Measurements from ENCODE around the gene HEXD.

The HEXD gene

DNA sequence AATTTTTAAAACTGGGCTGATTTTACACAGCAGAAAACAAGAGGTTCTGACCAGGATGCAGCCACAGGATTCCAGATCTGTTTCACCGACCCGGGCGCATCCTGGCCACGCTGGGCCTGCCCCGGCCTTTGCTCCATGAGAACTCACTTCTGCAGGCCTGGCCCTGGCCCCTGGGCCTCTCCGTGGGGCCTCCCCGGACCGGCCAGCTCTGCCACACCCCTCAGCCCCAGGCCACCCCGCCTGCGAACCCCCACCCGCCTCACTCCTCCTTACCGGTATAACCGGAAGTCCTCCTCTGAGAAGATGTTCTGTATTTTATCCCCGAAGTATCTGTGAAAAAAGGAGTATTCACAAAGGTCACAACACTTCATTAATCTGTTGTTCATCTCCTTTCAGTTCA, 13.1 kb upstream of the HEXD start:
- no peaks in the 10 kb centered on the region for H3K9me3 ChIP-seq
- H3K36me3 ChIP-seq: no peaks in the 10 kb centered on the region
- TF ChIP-seq, protein P1, sequence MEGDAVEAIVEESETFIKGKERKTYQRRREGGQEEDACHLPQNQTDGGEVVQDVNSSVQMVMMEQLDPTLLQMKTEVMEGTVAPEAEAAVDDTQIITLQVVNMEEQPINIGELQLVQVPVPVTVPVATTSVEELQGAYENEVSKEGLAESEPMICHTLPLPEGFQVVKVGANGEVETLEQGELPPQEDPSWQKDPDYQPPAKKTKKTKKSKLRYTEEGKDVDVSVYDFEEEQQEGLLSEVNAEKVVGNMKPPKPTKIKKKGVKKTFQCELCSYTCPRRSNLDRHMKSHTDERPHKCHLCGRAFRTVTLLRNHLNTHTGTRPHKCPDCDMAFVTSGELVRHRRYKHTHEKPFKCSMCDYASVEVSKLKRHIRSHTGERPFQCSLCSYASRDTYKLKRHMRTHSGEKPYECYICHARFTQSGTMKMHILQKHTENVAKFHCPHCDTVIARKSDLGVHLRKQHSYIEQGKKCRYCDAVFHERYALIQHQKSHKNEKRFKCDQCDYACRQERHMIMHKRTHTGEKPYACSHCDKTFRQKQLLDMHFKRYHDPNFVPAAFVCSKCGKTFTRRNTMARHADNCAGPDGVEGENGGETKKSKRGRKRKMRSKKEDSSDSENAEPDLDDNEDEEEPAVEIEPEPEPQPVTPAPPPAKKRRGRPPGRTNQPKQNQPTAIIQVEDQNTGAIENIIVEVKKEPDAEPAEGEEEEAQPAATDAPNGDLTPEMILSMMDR (IDR thresholded peaks at IDR 0.05): no peak
- peaks cover 34 to 47% of the 10 kb centered on the region in 2 experiments for H3K4me1 ChIP-seq (ENCODE audit: control insufficient read depth in 1 of 2, insufficient read depth in 1 of 2, low read depth in 1 of 2, low read length in 1 of 2)
- H3K4me3 ChIP-seq (ENCODE audit: low read depth in 1 of 2, low read length in 1 of 2): no peak overlapping the region
- H3K27ac ChIP-seq: peak overlapping the region; percentile 29
- H3K27me3 ChIP-seq: no peaks in the 10 kb centered on the region

DNA sequence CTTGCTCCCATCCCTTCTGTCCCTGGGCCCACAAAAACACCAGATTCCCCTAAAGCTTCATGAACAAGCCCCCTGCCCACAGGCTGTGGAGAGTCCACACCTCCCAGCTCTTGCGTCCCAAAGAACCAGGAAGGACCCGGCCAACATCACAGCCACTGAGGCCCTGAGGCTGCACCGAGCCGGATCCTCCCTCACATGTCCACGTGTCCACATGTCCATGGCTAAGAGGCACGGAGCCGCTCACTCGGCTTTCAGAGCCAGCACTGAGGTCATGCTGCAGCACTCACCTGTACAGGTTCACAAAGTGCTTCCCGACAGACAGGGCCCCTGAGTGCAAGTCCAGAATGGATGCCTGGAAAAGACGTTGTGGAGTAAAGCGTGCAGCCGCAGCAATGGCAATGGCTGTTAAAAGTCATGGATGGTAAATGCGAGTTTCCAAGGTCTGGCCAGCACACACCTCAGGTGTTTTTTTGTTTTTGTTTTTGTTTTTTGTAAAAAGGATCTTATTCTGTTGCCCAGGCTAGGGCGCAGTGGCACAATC, 11.9 kb upstream of the HEXD start:
- TF ChIP-seq, protein P1 (IDR thresholded peaks at IDR 0.05): no peak
- Histone ChIP-seq H3K27ac (no peak overlapping the region), H3K9me3 (no peaks in the 10 kb centered on the region), H3K4me1 (ENCODE audit: control insufficient read depth in 1 of 2, insufficient read depth in 1 of 2, low read depth in 1 of 2, low read length in 1 of 2) (peaks cover 23 to 36% of the 10 kb centered on the region in 2 experiments), H3K4me3 (ENCODE audit: low read depth in 1 of 2, low read length in 1 of 2) (no peak overlapping the region), H3K27me3 (no peaks in the 10 kb centered on the region), H3K36me3 (no peaks in the 10 kb centered on the region)

DNA sequence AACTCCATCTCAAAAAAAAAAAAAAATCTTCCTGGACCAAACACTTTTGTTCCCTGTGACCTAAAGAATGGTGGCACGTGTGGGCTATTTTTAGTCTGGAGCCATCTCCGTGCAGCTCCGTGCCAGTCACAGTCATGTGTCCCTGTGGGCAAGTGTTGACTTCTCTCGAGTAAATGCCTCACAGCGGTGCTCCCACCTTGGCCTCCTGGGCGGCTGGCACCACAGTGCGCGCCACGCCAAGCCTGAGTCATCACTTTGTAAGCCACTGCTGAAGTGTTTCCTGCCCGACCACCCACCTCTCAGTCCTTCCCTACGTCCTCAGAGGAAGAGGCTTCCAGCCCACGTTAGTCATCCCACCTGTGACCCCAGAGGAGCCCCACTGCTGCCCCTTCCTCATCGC, 10.9 kb upstream of the HEXD start:
- no peaks in the 10 kb centered on the region for H3K36me3 ChIP-seq
- H3K27me3 ChIP-seq: no peaks in the 10 kb centered on the region
- peaks cover 15 to 26% of the 10 kb centered on the region in 2 experiments for H3K4me1 ChIP-seq (ENCODE audit: control insufficient read depth in 1 of 2, insufficient read depth in 1 of 2, low read depth in 1 of 2, low read length in 1 of 2)
- H3K9me3 ChIP-seq: no peaks in the 10 kb centered on the region
- no peak overlapping the region for H3K27ac ChIP-seq
- H3K4me3 ChIP-seq (ENCODE audit: low read depth in 1 of 2, low read length in 1 of 2): no peak overlapping the region
- TF ChIP-seq, protein P1 (IDR thresholded peaks at IDR 0.05): no peak

- TF ChIP-seq, protein P1 (IDR thresholded peaks at IDR 0.05): no peak
- Histone ChIP-seq H3K9me3 (no peaks in the 10 kb centered on the region), H3K27ac (no peak overlapping the region), H3K36me3 (no peaks in the 10 kb centered on the region), H3K27me3 (no peaks in the 10 kb centered on the region), H3K4me3 (ENCODE audit: low read depth in 1 of 2, low read length in 1 of 2) (no peak overlapping the region), H3K4me1 (ENCODE audit: control insufficient read depth in 1 of 2, insufficient read depth in 1 of 2, low read depth in 1 of 2, low read length in 1 of 2) (peaks cover 15 to 21% of the 10 kb centered on the region in 2 experiments)
These were observed 9.7 kb upstream of the HEXD start for GRCh38 chr17:82408288-82408937.

DNA sequence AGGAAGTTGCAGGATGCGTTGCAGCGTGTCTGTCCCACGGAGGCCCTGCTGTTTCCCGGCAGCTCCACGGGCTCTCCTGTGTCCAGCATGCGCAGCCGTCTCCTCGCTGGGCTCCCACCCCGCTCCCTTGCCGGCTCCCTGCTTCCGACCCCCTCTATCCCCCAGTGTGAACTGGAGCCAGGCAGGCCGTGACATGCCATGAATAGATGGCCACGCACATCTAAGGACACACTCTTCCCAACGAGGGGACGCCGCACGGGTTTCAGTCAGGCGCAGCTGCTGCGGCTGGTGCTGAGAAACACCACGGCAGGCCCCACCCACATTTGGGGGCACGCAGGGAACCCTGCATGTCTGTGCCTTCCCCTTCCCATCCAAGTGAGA, 9.2 kb upstream of the HEXD start:
- no peaks in the 10 kb centered on the region for H3K27me3 ChIP-seq
- peaks cover 12 to 16% of the 10 kb centered on the region in 2 experiments for H3K4me1 ChIP-seq (ENCODE audit: control insufficient read depth in 1 of 2, insufficient read depth in 1 of 2, low read depth in 1 of 2, low read length in 1 of 2)
- no peaks in the 10 kb centered on the region for H3K36me3 ChIP-seq
- TF ChIP-seq, protein P1 (IDR thresholded peaks at IDR 0.05): no peak
- no peak overlapping the region for H3K4me3 ChIP-seq (ENCODE audit: low read depth in 1 of 2, low read length in 1 of 2)
- no peaks in the 10 kb centered on the region for H3K9me3 ChIP-seq
- H3K27ac ChIP-seq: no peak overlapping the region

Measured in neutrophil (primary cell).